GM12878 (cell line): Measurements from ENCODE around the gene CEP135. TPM values are rescaled to one million over a fixed set of nuclear protein-coding genes. Genes with fewer than 3 reads are reported as not detected.

Experiments used
- ATAC-seq: fragments of 200-7000 bp; cut with Tn5 transposase; 3 replicates; pipeline ENCODE4 v1.9.1; 2020; ENCODE audit warnings: mild to moderate bottlenecking, moderate library complexity
- BruUV-seq: library from RNA; stranded (reverse); fragments of 400-500 nt; replicated peaks from 2 replicates; lab custom pipeline; 2021; lab: Mats Ljungman, UMichigan
- CTCF ChIA-PET: fragments of 300-600 bp; sonication (Branson Sonifier 250); formaldehyde crosslinking; extraction: SDS; loops from one replicate; lab custom pipeline; 2021; ENCODE audit warnings: inconsistent platforms; lab: Yijun Ruan, JAX
- POLR2A ChIA-PET: fragments of 350-600 bp; formaldehyde crosslinking; extraction: SDS; loops from one replicate; lab custom pipeline; 2021; ENCODE audit warnings: inconsistent platforms; lab: Charles Lee
- RAD21 ChIA-PET: fragments of 300-600 bp; sonication (Branson Sonifier 250); formaldehyde crosslinking; loops from one replicate; lab custom pipeline; 2023; ENCODE audit warnings: antibody characterized with exemption; ENCODE audit not compliant: unreplicated experiment; lab: Charles Lee
- SMC1A ChIA-PET: fragments of 300-600 bp; sonication (Branson Sonifier 250); formaldehyde crosslinking; loops from one replicate; lab custom pipeline; 2023; ENCODE audit not compliant: unreplicated experiment, uncharacterized antibody; lab: Charles Lee
- DNase-seq: peaks from one replicate; pipeline ENCODE4 v3.0.0-alpha.2; 2011; ENCODE audit warnings: low read depth, low spot score
- FAIRE-seq: peaks from 3 replicates; lab custom pipeline; 2011; peaks lifted over from hg19 to GRCh38; lab: Jason Lieb, UNC
- H2AFZ ChIP-seq: 2 replicates; pipeline ENCODE4 v1.6.0; 2011; ENCODE audit warnings: low read depth, low read length, control low read depth; ENCODE audit not compliant: control insufficient read depth
- H3K27ac ChIP-seq: 2 replicates; pipeline ENCODE4 v1.5.1; 2011; ENCODE audit warnings: control low read depth; ENCODE audit not compliant: control insufficient read depth, insufficient read depth
- H3K27me3 ChIP-seq, 2 experiments: replicated peaks in 1 of 2; 2 replicates each; pipeline versions ENCODE4 v1.6.0 to v1.6.1; 2011; ENCODE audit warnings: low read length in 1 of 2; ENCODE audit not compliant: control insufficient read depth in 2 of 2, insufficient read depth in 2 of 2
- H3K36me3 ChIP-seq, 2 experiments: 2 replicates each; pipeline ENCODE4 v1.5.1; 2011; ENCODE audit warnings: low read length in 1 of 2; ENCODE audit not compliant: control insufficient read depth in 2 of 2, insufficient read depth in 2 of 2
- H3K4me1 ChIP-seq: 2 replicates; pipeline ENCODE4 v1.6.1; 2011; ENCODE audit warnings: mild to moderate bottlenecking, low read length, moderate library complexity, mixed read lengths; ENCODE audit not compliant: control insufficient read depth, insufficient read depth
- H3K4me2 ChIP-seq: 2 replicates; pipeline ENCODE4 v1.6.0; 2011; ENCODE audit warnings: control low read depth; ENCODE audit not compliant: control insufficient read depth, insufficient read depth
- H3K4me3 ChIP-seq: fragments of 200-600 bp; sonication (generic); 2 replicates; pipeline ENCODE4 v1.5.1; 2016
- H3K79me2 ChIP-seq: 2 replicates; pipeline ENCODE4 v1.6.0; 2011; ENCODE audit warnings: low read length; ENCODE audit not compliant: control insufficient read depth, insufficient read depth
- H3K9ac ChIP-seq: 2 replicates; pipeline ENCODE4 v1.8.0; 2011; ENCODE audit warnings: low read length, control low read depth, mixed read lengths; ENCODE audit not compliant: control insufficient read depth, insufficient read depth
- H3K9me3 ChIP-seq: replicated peaks from 3 replicates; pipeline ENCODE4 v1.5.1; 2011; ENCODE audit warnings: mild to moderate bottlenecking, low read length; ENCODE audit not compliant: control insufficient read depth, insufficient read depth
- H4K20me1 ChIP-seq: 2 replicates; pipeline ENCODE4 v1.6.0; 2011; ENCODE audit not compliant: control insufficient read depth, insufficient read depth
- BACH1 ChIP-seq: fragments of 450-650 bp; IDR thresholded peaks from 2 replicates; pipeline ENCODE4 v1.6.1; 2017; ENCODE audit warnings: mild to moderate bottlenecking, borderline replicate concordance
- FOXM1 ChIP-seq: IDR thresholded peaks from 2 replicates; pipeline ENCODE4 v1.6.1; 2012; ENCODE audit warnings: low read depth, mild to moderate bottlenecking, inconsistent platforms, low read length, moderate library complexity
- NKRF ChIP-seq: fragments of 450-650 bp; conservative IDR thresholded peaks from 2 replicates; pipeline ENCODE4 v1.6.1; 2017; ENCODE audit warnings: mild to moderate bottlenecking, moderate library complexity
- POLR2AphosphoS5 ChIP-seq: IDR thresholded peaks from 2 replicates; pipeline ENCODE4 v1.6.1; 2011; ENCODE audit warnings: mild to moderate bottlenecking, low read length, inconsistent platforms
- POU2F2 ChIP-seq: IDR thresholded peaks from 3 replicates; pipeline ENCODE4 v1.6.1; 2011; ENCODE audit warnings: low read depth, mild to moderate bottlenecking, low read length, borderline replicate concordance
- SMARCA5 ChIP-seq: fragments of 450-650 bp; IDR thresholded peaks from 2 replicates; pipeline ENCODE4 v1.6.1; 2017; ENCODE audit warnings: mild to moderate bottlenecking
- TBL1XR1 ChIP-seq: IDR thresholded peaks from 2 replicates; pipeline ENCODE4 v1.6.1; 2012; ENCODE audit warnings: low read depth, low read length, improper control_type of control experiment
- TCF3 ChIP-seq: IDR thresholded peaks from 2 replicates; pipeline ENCODE4 v1.6.1; 2012; ENCODE audit warnings: low read depth, mild to moderate bottlenecking, low read length, borderline replicate concordance; ENCODE audit not compliant: insufficient read depth
- WGBS: methylation state at CpG from one replicate; pipeline ENCODE4 v1.1.6; 2016; ENCODE audit warnings: low lambda C conversion rate; ENCODE audit not compliant: insufficient replicate concordance, insufficient coverage; ENCODE audit errors: missing lambda C conversion rate; 5-methylcytosine and 5-hydroxymethylcytosine counted together
- in situ Hi-C: fragments of 300-500 bp; cut with MboI; formaldehyde crosslinking; loops from 9 replicates; pipeline ENCODE4 v1.14.3; 2018; ENCODE audit warnings: mixed read lengths
- intact Hi-C: fragments of 100-400 bp; cut with micrococcal nuclease; formaldehyde crosslinking; loops from one replicate; pipeline ENCODE4 v1.14.2; 2022; ENCODE audit not compliant: unreplicated experiment
- polyA plus RNA-seq, 11 experiments: library from polyadenylated mRNA; depleted of rRNA in 4 of 11; unstranded in 6 of 11; stranded (reverse) in 5 of 11; fragments of >200 nt; fragmentation: Nextera tagmentation in 4 of 11; fragmentation: Illumina TruSeq in 1 of 11; extraction: Ambion mirVana in 4 of 11; extraction: Trizol in 1 of 11; gene quantifications; 1 replicate in 1 of 11; 2 replicates in 10 of 11; pipeline versions ENCODE4 v1.2.1 to v1.2.3, GENCODE V29; 2011 to 2016; ENCODE audit warnings: inconsistent platforms in 2 of 11, missing spikeins in 2 of 11, low read depth in 1 of 11
- total RNA-seq, 4 experiments: library from RNA; depleted of rRNA in 3 of 4; stranded (reverse); fragments of >200 nt in 3 of 4; fragmentation: Illumina TruSeq in 1 of 4; extraction: Trizol in 1 of 4; gene quantifications; 2 replicates each; pipeline versions ENCODE4 v1.2.1 to v1.2.3, GENCODE V29; 2013 to 2021

Gene CEP135
- total and polyA plus RNA-seq, 10 of the 15 experiments (the other 5 are each of a cell fraction or from before 2014, with no cell fraction given), result 2.9 to 13.6 (median 10.1) TPM

- DNase-seq (no peak), FAIRE-seq (no peak), ATAC-seq (no peak)
- Histone ChIP-seq H3K4me2 (no peak overlapping the region), H3K79me2 (no peaks in the 10 kb centered on the region), H3K36me3 (peaks cover 0 to 21% of the 10 kb centered on the region in 2 experiments), H2AFZ (no peak overlapping the region), H4K20me1 (no peaks in the 10 kb centered on the region), H3K9me3 (no peaks in the 10 kb centered on the region), H3K4me3 (no peak overlapping the region), H3K27ac (no peak overlapping the region), H3K9ac (no peak overlapping the region), H3K27me3 (no peaks in the 10 kb centered on the region), H3K4me1 (no peaks in the 10 kb centered on the region)
- SMC1A ChIA-PET, result interaction anchor here (1.2 kb wide), 1 partner anchor 10 kb away, joined by 4 read pairs; no protein-coding TSS in a partner anchor
- POLR2A ChIA-PET, result interaction anchor here (1.1 kb wide), 1 partner anchor 18 kb away, joined by 3 read pairs; no protein-coding TSS in a partner anchor
- CTCF ChIA-PET, result interaction anchor here (0.5 to 4.7 kb wide), 4 partner anchors 11 to 1851 kb away, joined by 3 to 39 read pairs (median 3); partner anchors contain the start of gene CEP135
- TF ChIP-seq SMARCA5 (no peak), POLR2AphosphoS5 (no peak)
- intact Hi-C loops, result no loop called here
- BruUV-seq, result no TSS peak
- RAD21 ChIA-PET, result interaction anchor here (1.0 kb wide), 2 partner anchors 10 to 11 kb away, joined by 3 read pairs; no protein-coding TSS in a partner anchor
- in situ Hi-C loops, result no loop called here
These were observed 10.9 kb downstream of the CEP135 start for GRCh38 chr4:55959655-55960054.

- FAIRE-seq (no peak), ATAC-seq (no peak), DNase-seq (no peak)
- H2AFZ ChIP-seq, result no peak overlapping the region
- ChIA-PET RAD21 (no interaction called here), SMC1A (interaction anchor here (2.1 to 2.4 kb wide), 2 partner anchors 10 to 26 kb away, joined by 5 to 14 read pairs; no protein-coding TSS in a partner anchor), CTCF (interaction anchor here (0.9 to 2.7 kb wide), 3 partner anchors 7 to 16 kb away, joined by 3 to 14 read pairs (median 7); no protein-coding TSS in a partner anchor), POLR2A (no interaction called here)
- no peaks in the 10 kb centered on the region for H3K9me3 ChIP-seq
- no peaks in the 10 kb centered on the region for H4K20me1 ChIP-seq
- no peak overlapping the region for H3K9ac ChIP-seq
- intact Hi-C loops, result no loop called here
- H3K79me2 ChIP-seq, result no peaks in the 10 kb centered on the region
- no peak overlapping the region for H3K4me2 ChIP-seq
- in situ Hi-C loops, result no loop called here
- no peaks in the 10 kb centered on the region for H3K4me1 ChIP-seq
- no peak overlapping the region for H3K27ac ChIP-seq
- no peak overlapping the region for H3K4me3 ChIP-seq
- TF ChIP-seq POU2F2 (no peak), FOXM1 (no peak), TCF3 (no peak), NKRF (no peak), BACH1 (no peak), TBL1XR1 (no peak)
- H3K36me3 ChIP-seq, result peaks cover 0 to 3% of the 10 kb centered on the region in 2 experiments; a peak in 2 of 4 replicates
- WGBS, result 100% methylated on average over 3 of the region's 3 CpGs
- no TSS peak for BruUV-seq
- no peaks in the 10 kb centered on the region for H3K27me3 ChIP-seq
These were observed 15.3 kb downstream of the CEP135 start for GRCh38 chr4:55964046-55964445.
